Umbilical cord (tissue), 2 donors: ENCODE results near the gene BANP. TPM values are rescaled to one million over a fixed set of nuclear protein-coding genes. Genes with fewer than 3 reads are reported as not detected.
"Not testable (repeated sequence)": the region's sequence is repeated elsewhere in the genome, so short reads cannot be mapped to it uniquely, and the experiment has no call there.

Source experiments
- DNase-seq: peaks from one replicate; pipeline ENCODE4 v3.0.0-alpha.2; 2015; ENCODE audit warnings: low spot score
- total RNA-seq: library from RNA; depleted of rRNA; stranded (reverse); fragments of >200 nt; gene quantifications from one replicate; pipeline ENCODE4 v1.2.3, GENCODE V29; 2014; ENCODE audit warnings: low replicate concordance; ENCODE audit not compliant: insufficient read depth

Gene BANP
- total RNA-seq, 1 donor from 2014 or later, result 27.2 TPM

DNA sequence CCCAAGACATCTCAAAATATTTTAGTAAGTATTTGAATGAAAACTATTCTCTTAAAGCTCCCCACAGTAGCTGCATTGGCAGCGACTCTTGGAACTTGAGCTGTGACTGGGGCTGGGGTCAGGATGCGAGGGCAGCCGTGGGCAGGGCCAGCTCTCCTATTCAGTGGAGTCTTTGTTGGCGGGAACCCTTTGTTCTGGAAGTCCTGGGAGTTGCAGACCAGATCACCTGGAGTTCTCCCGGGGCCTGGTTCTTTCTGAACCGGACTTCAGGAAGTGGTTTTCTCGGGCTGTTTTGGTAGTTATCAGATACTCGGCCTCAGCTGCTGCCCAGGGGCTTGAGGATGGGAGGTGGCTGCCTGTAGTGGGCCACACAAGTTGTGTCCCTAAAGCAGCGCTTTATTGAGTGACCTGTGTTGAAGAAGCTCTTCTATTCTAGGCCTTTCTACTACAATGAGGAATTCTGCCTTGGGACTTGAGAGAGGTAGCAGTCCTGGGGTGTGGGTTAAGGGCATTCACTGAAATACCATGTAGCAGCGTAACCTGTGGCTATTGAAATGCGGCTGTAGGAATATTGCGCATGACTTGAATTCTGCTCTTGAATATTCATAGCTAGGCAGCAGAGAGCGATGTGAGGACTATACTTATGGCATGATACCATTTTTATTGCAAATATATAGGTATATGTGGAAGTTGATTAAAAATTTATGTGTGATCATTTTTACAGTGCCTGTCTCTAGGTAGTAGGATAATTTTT is 77.1 kb downstream of the BANP start:
- not testable (repeated sequence) for DNase-seq

DNA sequence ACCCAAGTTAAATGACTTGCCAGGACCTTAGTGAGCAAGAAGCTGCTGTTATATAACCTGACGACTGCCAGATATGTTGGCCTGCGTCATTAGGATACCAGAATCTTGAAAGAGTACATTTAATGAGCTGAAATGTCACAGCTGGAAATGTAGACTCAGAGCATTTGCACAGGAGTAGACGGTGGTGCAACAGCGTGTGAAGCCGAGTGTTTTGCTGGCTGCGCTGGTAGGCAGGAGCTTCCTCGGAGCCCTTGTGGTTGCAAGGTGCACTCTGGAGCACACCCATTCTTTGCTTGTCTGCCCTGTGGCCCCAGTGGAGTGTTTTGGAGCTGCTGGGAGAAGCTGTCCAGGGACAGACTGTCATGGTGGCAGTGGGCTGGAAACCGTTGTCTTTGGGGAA is 79.3 kb downstream of the BANP start:
- DNase-seq, result peak; percentile 73

DNA sequence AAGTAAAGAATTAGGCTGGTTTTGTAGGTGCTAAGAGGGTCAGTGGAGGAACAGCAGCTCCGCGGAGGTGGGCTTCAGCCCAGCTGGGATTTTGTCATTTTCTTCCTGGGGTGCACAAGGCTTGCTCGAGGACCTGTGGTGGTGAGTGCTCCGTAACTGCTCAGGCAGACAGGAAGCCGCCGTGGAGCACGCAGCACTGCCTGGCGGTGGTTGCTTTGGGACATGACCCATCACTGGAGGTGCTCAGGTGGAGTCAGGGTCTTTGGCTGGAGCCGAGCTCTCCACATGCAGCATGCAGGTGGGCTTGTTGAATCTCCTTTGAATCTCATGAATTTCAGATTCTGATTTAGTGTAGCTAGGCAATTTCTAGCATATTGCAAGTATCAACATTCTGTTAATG is 79.7 kb downstream of the BANP start:
- DNase-seq, result not testable (repeated sequence)

- DNase-seq, result not testable (repeated sequence)
Measured at GRCh38 chr16:88033003-88033740, 81.9 kb downstream of the BANP start.

DNA sequence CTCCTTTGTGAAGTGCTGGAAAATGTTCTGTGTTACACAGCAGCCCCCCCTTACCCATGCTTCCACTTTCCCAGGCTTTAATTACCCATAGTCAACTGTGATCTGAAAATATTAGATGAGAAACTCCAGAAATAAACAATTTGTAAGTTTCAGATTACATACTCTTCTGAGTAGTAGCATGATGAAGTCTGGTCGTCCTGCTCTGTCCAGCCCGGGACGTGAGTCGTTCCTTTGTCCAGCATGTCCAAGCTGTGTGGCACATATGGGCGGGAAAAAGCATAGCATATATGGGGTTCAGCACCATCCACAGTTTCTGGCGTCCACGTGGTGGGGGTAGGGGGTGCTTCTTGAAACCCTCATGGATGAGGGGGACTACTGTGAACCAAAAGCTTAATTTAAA is 83.5 kb downstream of the BANP start:
- no peak for DNase-seq

DNA sequence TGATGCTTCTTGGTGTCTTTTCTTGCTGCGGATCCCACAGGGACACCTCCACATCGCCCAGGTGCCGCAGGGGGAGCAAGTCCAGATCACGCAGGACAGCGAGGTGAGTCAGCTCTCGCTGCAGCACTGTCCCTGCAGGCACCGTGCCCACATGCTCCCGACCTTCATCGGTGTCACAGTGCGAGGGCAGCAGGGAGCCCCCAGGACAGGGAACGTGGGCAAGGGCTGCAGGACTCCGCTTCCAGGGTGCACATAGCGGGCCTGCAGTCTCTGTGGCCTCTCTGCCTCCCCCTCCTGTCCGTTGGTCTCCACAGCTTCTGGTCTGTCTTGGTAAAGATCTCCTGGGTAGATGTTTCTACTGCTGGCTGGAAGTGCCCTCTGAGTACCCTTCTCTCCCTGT is 84.1 kb downstream of the BANP start:
- DNase-seq, result no peak

DNA sequence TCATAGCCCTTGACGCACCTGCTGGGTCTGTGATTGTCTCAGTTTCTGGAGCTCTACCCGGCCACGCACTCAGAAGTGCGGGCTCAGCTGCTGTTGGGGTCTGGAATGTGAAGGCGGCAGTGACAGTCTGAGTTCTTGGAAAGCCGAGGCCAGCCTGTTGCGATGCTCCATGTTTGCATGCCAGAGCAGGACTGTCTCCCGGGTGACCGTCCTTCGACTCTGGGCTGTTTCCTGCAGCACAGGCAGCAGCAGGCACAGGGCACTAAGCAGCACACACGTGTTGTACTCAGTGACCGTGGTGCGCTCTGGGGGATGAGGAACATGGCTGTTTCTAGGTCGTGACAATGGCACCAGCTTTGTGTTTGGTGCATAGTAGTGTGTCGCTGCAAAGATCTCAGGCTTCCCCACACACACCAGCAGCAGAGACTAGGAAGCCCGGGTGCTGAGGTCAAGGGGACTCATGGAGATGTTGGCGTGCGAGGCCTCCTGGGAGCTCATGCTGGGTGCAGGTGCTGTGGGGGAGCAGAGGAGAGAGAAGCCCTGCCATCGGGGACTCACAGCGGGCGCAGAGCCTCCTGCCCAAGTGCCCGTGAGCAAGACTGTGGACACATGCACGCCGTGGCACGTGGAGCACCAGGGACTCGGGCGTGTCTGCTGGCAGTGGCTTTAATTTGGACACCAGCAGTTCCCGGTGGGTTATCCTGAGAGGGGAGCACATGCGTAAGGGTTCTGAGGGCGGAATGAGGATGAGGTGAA is 84.8 kb downstream of the BANP start:
- DNase-seq, result not testable (repeated sequence)

- DNase-seq, result not testable (repeated sequence)
Measured at GRCh38 chr16:88036640-88036996, 85.4 kb downstream of the BANP start.

GRCh38 chr16:88037359-88037758 is 86.1 kb downstream of the BANP start:
- DNase-seq, result not testable (repeated sequence)

- DNase-seq, result not testable (repeated sequence)
Measured at GRCh38 chr16:88037876-88038525, 86.8 kb downstream of the BANP start.

GRCh38 chr16:88038526-88038908 is 87.3 kb downstream of the BANP start:
- not testable (repeated sequence) for DNase-seq

- DNase-seq, result no peak
Measured at GRCh38 chr16:88039591-88039990, 88.4 kb downstream of the BANP start.

DNA sequence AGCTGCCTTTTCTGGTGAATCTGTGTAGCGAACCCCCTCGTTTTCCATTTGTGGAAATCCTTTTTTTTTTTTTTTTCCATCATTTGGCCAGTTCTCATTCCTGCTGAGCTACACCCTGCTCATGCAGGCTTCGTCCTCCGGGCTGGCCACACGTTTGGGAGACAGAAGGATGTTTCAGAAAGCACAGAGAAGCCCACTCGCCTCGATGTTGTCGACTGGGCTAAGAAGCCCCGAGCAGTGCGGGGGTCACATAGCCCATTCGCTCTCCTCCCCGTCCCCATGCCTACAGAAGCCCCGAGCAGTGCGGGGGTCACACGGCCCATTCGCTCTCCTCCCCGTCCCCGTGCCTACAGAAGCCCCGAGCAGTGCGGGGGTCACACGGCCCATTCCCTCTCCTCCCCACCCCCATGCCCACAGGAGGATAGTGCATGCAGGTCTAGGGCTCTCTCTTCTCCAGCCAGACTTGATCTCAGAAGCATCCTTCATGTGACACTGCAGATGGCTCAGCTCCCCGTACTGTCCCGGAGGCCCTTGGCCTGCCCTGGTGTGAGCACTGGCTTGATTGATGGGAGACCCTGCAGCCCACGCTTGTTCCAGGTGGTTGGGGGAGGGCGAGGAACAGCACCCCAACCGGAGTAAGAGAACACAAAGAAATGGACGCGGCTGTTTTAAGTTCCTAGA is 89.1 kb downstream of the BANP start:
- DNase-seq, result not testable (repeated sequence)

GRCh38 chr16:88040877-88041244 is 89.6 kb downstream of the BANP start:
- DNase-seq, result not testable (repeated sequence)

GRCh38 chr16:88041506-88041905 is 90.3 kb downstream of the BANP start:
- DNase-seq, result not testable (repeated sequence)

DNA sequence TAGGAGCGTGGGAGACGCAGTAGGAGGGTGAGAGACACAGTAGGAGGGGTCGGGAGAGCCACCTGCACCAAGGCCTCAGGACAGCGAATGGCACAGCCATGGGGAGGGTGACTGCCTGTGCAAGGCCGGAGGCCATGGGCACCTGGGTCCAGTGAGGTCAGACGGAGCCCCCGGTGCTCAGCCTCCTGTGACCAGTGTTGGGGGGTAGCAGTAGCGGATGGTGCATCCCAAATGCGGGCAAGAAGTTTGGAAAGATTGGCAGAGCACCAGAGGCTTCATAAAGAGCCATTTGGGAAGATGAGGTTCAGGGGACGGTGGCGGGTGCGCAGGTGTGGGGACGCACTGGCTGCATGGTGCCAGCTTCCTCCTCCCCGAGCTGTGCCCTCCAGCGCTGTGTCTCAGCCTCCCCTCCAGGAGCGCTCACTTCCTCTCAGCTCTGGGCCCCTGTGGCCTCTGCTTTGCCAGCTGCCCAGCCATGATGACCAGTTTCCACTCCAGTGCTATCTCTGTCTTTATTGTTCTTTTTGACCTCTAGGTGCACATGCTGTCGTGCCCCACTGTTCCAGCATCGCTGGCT is 90.8 kb downstream of the BANP start:
- DNase-seq, result not testable (repeated sequence)

- not testable (repeated sequence) for DNase-seq
Measured at GRCh38 chr16:88043208-88043910, 92.1 kb downstream of the BANP start.

DNA sequence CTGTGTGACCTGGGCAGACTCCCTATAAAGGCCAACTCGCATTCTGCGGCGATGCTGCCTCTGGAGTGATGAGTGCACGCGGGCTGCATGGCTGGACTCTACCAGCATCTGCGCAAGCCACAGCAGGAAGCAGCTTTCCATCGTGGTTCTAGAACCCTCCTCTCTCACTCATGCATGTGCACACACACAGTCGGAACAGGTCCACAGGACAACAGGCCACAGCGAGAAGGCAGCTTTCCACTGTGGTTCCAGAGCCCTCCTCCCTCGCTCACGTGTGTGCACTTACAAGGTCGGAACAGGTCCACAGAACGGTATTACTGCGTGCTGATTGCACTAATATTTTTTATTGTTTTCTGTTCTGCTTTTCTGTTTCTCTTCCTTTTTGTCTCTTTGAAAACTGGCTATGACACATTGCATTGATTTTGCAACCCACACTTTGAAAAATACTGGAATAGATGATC is 92.9 kb downstream of the BANP start:
- DNase-seq, result not testable (repeated sequence)

DNA sequence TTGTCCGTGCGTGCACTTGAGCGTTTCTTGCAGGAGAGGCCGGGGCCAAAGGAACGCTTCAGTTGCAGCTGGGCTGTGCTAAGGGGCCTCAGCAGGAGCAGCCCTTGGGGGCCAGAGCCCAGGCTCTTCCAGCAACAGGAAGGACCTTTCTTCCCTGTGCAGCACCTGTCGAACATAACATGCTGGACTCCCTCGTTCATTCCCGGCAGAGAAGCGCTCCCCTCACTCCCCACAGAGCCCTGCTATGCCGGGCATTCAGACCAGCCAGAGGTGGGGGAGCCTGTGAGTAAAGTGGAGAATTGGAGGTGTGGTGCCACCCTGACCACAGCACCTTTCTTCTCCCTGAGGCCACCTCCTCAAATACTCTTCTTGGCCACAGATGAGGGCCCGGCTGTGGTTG is 94.1 kb downstream of the BANP start:
- not testable (repeated sequence) for DNase-seq

DNA sequence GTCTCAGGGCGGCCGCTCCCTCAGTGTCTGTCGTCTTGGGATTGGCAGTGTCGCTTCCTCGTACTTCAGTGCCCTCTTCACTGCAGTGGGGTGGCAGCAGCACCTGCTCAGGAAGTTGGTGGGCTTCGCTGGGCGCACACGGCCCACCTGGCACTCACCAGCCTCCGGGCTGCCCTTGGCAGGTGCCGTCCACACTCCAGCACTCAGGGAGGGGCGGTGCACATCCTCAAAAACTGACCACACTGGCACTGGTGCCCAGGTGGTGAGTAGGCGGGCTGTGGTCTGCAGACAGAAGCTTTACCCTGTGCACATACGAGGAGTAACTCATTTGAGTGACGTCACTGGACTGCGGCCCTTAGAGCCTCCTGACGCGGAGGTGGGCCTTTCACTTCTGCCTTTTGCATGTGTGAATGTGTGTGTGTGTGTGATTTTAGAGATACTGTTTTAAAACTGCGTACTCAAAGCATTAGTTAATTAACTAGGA is 94.6 kb downstream of the BANP start:
- no peak for DNase-seq
